HG02970 (cell line): ENCODE measurements around the gene PPP5C.

Source experiments
- ATAC-seq: cut with Tn5 transposase; IDR thresholded peaks from one replicate; pipeline ENCODE4 v1.9.1; 2021; ENCODE audit warnings: mild to moderate bottlenecking, moderate library complexity, moderate number of reproducible peaks; ENCODE audit not compliant: unreplicated experiment, low FRiP score

The PPP5C gene

DNA sequence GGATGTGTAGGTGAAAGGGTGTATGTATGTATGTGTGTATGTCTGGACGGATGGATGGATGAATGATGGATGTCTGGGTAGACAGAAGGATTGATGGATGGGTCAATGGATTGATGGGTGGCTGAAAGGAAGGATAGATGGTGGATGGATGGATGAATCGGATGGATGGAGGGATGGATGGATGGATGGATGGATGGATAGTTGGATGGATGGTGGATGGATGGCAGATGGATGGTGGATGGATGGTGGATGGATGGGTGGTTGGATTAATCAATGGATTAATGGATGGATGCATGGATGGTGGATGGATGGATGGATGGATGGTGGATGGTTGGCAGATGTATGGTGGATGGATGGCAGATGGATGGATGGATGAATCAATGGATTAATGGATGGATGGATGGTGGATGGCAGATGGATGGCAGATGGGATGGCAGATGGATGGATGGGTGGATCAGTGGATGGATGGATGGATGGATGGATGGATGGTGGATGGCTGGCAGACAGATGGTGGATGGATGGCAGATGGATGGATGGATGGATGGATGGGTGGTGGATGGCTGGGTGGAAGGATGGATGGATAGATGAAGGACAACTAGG is 16.5 kb upstream of the PPP5C start:
- no peak for ATAC-seq

GRCh38 chr19:46337487-46337886 is 9.4 kb upstream of the PPP5C start:
- ATAC-seq = no peak

DNA sequence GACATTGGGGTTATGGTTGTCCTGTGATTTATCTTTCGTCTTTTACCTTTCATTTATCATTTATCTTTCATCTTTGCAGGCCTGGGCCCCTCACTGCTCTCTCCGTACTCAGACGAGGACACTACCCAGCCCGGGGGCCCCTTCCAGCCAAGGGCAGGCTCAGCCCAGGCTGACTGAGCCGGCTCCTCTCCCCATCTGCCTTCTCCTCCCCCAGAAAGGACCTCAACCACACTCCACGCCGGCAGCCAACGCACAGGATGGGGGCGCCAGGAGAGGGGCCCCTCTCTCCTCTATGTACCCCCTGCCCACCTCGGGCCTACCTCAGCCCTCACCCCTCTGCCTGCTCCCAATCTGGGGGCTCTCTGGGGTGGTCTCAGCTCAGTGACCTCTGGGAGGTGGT is 7.4 kb upstream of the PPP5C start:
- ATAC-seq = no peak

GRCh38 chr19:46340051-46340659 is 6.7 kb upstream of the PPP5C start:
- ATAC-seq = no peak

GRCh38 chr19:46341937-46342336 is 5.0 kb upstream of the PPP5C start:
- no peak for ATAC-seq

DNA sequence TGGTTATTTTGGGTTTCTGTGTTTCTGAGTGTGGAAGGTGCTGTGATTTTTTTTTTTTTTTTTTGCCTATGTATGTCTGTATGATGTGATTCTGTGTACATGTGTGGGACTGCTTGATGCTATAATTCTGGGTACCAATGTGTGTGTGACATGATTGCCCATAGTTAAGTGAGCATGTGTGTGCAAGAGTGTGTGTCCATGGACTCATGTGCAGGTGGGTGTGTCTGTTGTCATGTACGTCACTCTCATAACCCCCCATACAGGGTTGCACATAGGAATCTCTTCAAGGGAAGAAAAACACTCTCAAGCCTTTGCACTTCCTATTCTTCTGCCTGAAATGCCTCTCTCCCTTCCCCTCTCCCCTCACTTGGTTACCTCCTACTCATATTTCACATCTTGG is 2.5 kb upstream of the PPP5C start:
- no peak for ATAC-seq

DNA sequence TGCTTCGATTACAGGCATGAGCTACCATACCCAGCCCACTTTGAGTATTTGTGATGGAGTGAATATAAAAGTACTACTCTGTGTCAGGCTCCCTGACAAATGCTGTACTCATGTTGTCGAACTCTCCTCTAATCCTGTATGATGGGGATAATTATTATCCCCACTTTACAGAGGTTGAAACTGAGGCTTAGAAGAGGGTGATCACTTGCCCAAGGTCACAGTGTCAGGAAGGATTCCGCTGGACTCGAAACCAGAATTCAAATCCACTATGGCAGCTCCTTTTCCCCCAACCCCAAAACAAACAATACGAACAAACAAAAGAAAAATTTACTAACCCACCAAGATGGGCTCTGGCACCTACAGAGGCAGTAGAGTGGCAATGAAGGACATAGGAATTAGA is 1.7 kb upstream of the PPP5C start:
- no peak for ATAC-seq

DNA sequence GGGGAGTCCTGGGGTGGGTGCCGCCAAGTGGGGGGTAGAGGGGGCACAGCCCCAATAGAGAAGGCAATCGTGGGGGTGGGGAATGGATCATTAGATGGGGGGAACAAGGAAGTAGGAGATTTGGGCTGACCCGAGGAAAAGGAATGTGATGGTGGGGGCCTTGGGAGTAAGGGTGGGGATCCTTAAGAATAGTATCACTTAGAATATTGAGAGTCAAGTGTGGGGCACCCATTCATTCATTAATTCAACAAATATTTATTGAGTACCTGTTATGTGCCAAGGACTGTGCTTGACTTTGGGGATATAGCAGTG is 641 bp downstream of the PPP5C start:
- ATAC-seq = no peak

- no peak for ATAC-seq
Measured at GRCh38 chr19:46347985-46348384, 1.1 kb downstream of the PPP5C start.

GRCh38 chr19:46349311-46349993 is 2.6 kb downstream of the PPP5C start:
- ATAC-seq = no peak

DNA sequence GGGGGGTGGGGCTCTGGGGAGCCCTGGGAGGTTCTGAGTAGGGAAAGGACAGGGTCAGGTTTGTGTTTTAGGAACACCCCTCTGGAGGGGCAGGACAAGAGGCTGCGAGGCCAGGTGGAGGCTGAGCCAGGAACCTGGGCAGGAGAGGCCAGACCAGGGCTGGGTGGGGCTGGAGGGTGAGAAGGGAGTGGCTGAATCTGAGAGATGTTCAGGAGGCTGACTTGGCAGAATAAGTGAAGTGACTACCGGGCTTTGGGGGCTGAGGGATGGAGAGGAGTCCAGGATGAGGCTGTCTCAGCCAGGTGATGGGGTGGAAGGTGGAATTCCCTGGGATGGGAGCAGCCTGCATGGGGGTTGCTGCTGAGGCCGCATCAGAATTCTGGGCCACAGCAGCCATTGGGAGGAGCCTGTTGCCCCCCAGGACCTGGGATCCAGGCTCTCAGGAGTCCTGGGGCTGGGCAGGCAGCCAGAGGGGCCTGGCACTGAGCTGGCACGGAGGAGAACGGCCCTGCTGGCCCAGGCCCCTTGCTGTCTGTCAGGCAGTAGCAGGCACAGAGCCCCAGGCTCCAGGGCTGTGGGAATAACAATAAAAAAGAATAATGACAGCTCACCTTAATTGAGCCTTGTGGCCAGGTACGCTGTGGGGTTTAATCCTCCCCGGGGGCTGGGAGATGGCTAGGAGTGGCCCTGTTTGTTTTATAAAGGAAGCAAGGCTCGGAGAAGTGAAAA is 3.3 kb downstream of the PPP5C start:
- no peak for ATAC-seq

GRCh38 chr19:46350758-46351159 is 3.9 kb downstream of the PPP5C start:
- ATAC-seq = no peak

DNA sequence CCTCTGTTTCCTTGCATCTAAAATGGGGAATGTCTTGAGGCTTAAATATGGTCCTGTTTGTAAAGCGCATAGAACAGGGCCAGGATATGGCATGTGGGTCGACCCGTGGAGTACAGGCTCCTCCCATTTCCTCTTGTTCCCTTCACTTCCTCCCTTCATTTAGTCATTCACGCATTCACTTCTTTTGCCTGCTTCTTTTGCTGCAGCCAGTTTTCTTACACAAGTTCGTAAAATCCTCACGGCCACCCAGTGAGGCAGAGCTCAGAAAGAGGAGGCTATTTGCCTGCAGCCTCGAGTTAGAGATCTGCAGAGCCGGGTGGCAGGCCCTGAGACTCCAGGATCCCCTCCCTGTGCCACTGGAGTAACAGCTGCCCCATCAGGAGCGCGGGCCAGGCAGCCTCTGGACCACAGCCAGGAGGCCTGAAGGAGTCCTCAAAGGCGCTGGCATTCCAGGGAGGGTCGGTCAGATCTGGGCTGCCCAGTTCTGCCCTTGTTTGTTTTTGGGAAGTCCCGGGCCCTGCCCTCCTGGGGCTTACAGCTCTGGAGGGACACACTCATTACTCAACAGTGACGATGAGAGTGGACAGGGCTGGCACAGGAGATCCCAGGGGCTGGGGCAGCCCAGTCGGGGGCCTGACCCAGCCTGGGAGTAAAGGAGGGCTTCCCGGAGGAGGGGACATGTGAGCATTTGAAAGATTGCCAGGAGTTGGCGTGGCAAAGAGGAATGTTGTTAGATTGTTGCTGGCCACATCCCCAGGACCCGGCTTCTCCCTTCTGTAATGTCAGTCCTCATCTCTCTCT is 4.6 kb downstream of the PPP5C start:
- ATAC-seq = no peak

GRCh38 chr19:46353730-46354528 is 7.0 kb downstream of the PPP5C start:
- no peak for ATAC-seq

GRCh38 chr19:46355234-46356148 is 8.6 kb downstream of the PPP5C start:
- no peak for ATAC-seq

DNA sequence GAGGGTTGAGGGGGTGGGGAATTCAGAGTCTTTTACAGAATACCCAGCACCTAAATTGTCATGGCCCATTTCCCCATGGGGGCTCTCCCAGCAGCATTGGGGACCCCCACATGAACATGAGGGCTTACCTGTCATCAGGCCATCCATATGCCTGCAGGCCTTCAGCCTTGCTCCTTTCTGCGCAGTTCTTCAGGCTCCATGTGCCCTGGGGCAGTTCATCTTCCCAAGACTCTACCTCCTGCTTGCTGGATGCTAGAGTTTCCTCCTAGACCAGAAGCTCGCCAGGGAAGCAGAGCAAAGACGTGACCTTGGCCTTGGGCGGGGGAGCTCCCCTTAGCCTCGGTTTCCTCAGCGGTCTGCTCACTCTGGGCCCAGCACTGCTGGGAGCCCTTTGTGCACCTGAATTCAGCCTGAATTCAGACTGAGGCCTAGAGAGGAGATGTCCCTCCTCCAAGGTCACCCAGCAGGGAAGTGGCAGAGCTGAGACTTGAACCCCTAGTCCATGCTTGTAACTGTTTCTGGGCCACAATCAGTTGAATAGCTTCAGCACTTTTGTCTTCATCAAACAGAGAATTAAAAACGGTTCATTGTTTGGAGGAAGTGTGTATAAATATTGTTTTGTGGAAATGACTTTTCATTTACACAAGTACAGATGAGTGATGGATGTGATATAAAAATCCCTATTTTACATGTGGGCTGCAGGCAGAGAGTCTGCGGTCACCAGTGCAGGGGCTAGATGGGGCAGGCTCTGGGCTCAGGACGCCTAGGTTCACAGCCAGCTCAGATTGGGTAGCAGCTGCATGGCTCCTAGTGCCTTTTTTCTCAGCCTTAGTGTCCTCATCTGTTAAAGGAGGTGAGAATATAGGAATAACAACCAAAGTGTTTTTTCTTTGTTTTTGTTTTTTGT is 9.5 kb downstream of the PPP5C start:
- no peak for ATAC-seq

DNA sequence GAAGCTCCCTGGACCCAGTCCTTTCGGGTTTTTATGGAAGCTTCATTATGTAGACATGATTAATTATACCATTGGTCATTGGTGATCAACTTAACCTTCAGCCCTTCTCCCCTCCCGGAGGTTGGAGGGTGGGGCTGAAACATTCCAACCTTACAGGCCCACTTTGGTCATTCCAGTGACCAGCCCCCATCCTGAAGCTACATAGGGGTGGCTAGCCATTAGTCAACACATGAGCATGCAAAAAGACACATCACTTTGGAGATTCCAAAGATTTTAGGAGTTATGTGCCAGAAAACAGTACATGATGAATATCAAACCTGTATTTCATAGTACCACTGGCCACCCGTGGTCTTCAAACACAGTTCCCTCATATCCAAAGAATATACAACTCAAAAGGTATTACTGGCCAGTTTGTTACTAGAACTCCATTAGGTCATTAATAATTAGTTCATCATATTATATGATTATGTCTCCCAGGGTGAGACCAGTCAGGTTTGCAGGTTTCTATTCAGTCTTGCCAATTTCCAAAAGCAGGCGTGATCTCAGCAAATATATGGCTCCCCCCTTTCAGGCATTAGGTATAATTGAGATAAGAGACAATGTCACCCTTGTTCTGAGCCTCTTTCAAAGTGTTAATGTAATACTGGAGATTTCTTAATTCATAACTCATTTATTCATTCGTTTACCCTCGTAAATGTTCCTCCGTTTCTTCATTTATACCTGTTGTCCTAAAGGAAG is 11.1 kb downstream of the PPP5C start:
- ATAC-seq = no peak
